ENCODE data around the gene TVP23C. TPM values are rescaled to one million over a fixed set of nuclear protein-coding genes. Genes with fewer than 3 reads are reported as not detected.

Gene TVP23C
- total RNA-seq, 1 experiment from 2014 or later: 16.9 TPM

- H3K4me3 Mint-ChIP-seq: no peak overlapping the region
- Histone ChIP-seq H2AK5ac (ENCODE audit: insufficient read length, low read length) (no peak overlapping the region), H4K91ac (ENCODE audit: insufficient read length, low read depth, low read length) (no peak overlapping the region), H3K27me3 (ENCODE audit: insufficient read depth, low read length) (no peaks in the 10 kb centered on the region), H4K20me1 (ENCODE audit: control insufficient read depth, insufficient read depth, insufficient read length) (no peaks in the 10 kb centered on the region), H2AFZ (ENCODE audit: low read length) (no peak overlapping the region), H3K23ac (ENCODE audit: insufficient read length, low read depth, low read length) (no peak overlapping the region), H3K18ac (ENCODE audit: insufficient read length, low read depth, low read length) (no peak overlapping the region), H3K4ac (ENCODE audit: low read depth, low read length) (no peak overlapping the region), H4K5ac (ENCODE audit: insufficient read length, low read depth, low read length) (no peak overlapping the region), H3K27ac (ENCODE audit: insufficient read length, low read depth, low read length) (no peak overlapping the region), H2BK15ac (ENCODE audit: low read depth, low read length) (no peak overlapping the region), H3K4me2 (ENCODE audit: insufficient read depth, insufficient read length, low read length) (no peak overlapping the region), H2BK12ac (ENCODE audit: insufficient read length, low read depth, low read length) (no peak overlapping the region), H3K23me2 (ENCODE audit: insufficient read length, low read depth, low read length, poor library complexity, severe bottlenecking) (no peaks in the 10 kb centered on the region), H3K79me2 (ENCODE audit: insufficient read depth, low read length) (no peaks in the 10 kb centered on the region), H4K8ac (replicated peaks; ENCODE audit: insufficient read length, low read depth, low read length) (no peak overlapping the region), H2BK120ac (ENCODE audit: low read depth, low read length, poor library complexity, severe bottlenecking) (no peak overlapping the region), H3K9me3 (ENCODE audit: control insufficient read depth, low read depth, low read length) (no peaks in the 10 kb centered on the region), H3K14ac (ENCODE audit: insufficient read depth, low read length) (no peak overlapping the region), H3K4me1 (ENCODE audit: insufficient read depth, low read length) (no peaks in the 10 kb centered on the region; the same call in 1 of the 2 replicates), H3K79me1 (ENCODE audit: insufficient read depth, low read depth, low read length, poor library complexity, severe bottlenecking) (no peaks in the 10 kb centered on the region), H3K56ac (ENCODE audit: insufficient read length, low read depth, low read length) (no peak overlapping the region), H3K9ac (ENCODE audit: extremely low read depth, insufficient read length, low read length) (no peak overlapping the region), H3T11ph (ENCODE audit: low read length) (no peak overlapping the region), H2BK5ac (ENCODE audit: insufficient read length, low read length) (no peak overlapping the region), H2BK20ac (ENCODE audit: low read depth, low read length, poor library complexity, severe bottlenecking) (no peak overlapping the region)
- H3K27ac Mint-ChIP-seq: no peak overlapping the region
- no peak for DNase-seq
- H3K36me3 Mint-ChIP-seq (ENCODE audit: insufficient read depth in 1 of 3, low read depth in 3 of 3): peaks cover 22 to 48% (median 28%) of the 10 kb centered on the region in 3 experiments
- H3K4me1 Mint-ChIP-seq: peaks cover 10 to 14% of the 10 kb centered on the region in 2 experiments
- WGBS (ENCODE audit: extremely low coverage, insufficient read length, low lambda C conversion rate): no CpG with 5 or more reads among the region's 3 CpGs
- H3K9me3 Mint-ChIP-seq: no peaks in the 10 kb centered on the region
- TF ChIP-seq CTCF (conservative IDR thresholded peaks at IDR 0.05): no peak
- no peaks in the 10 kb centered on the region for H3K27me3 Mint-ChIP-seq (ENCODE audit: low read depth)
Measured at GRCh38 chr17:15501282-15501681, 62.0 kb downstream of the TVP23C start.

Measured in H9 (cell line).